ENCODE data around the gene ACP3.
"Not testable (repeated sequence)": the region's sequence is repeated elsewhere in the genome, so short reads cannot be mapped to it uniquely, and the experiment has no call there.

The ACP3 gene, protein sequence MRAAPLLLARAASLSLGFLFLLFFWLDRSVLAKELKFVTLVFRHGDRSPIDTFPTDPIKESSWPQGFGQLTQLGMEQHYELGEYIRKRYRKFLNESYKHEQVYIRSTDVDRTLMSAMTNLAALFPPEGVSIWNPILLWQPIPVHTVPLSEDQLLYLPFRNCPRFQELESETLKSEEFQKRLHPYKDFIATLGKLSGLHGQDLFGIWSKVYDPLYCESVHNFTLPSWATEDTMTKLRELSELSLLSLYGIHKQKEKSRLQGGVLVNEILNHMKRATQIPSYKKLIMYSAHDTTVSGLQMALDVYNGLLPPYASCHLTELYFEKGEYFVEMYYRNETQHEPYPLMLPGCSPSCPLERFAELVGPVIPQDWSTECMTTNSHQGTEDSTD

GRCh38 chr3:132317229-132317948, at the start of gene ACP3:
TSS of gene ACP3 (plus strand) at chr3:132317407. CDS start at chr3:132317457, 50 bp downstream.
- DNase-seq = no peak

- no peak for DNase-seq
Observed at GRCh38 chr3:132268956-132269355, 48.3 kb upstream of the ACP3 start.

DNA sequence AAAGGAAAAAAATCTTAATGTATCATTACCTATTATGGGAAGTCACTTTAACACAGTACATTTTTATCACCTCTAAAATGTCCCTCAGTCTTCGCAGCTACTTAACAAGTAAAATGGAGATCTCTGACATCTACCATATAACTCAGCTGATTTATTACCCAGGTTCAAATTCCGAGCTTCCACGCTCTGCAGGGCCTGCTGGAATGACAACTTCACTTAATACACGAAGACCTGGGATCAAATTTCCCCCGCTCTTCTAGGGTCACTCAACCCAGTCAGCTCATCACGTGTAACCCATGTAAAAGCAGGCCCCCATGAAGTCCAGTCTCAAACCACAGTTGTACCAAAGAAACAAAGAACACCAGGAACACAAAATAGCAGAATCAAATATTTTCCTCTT, 44.2 kb upstream of the ACP3 start:
- no peak for DNase-seq

- DNase-seq = no peak
Observed at GRCh38 chr3:132276228-132276906, 40.8 kb upstream of the ACP3 start.

- no peak for DNase-seq
Observed at GRCh38 chr3:132279030-132279429, 38.2 kb upstream of the ACP3 start.

DNA sequence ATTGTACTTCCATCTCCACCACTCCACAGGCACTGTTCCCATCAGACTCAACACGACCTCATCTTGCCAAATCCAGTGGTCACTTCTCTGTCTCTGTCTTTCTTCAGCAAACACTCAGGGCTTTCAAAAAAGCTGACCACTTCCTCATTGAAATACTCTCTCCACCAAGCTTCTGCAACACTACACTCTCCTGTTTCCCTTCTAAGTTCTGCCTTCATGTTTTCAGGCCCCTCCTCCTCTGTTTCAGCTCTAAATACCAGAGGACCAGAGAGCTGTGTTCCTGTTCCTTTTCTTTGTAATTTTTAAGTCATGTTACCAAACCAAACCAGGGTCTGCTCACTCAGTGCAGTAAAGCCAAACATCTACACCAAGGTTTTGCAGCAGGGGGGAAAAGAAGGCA, 33.8 kb upstream of the ACP3 start:
- DNase-seq = no peak

- no peak for DNase-seq
Observed at GRCh38 chr3:132283916-132284405, 33.2 kb upstream of the ACP3 start.

DNA sequence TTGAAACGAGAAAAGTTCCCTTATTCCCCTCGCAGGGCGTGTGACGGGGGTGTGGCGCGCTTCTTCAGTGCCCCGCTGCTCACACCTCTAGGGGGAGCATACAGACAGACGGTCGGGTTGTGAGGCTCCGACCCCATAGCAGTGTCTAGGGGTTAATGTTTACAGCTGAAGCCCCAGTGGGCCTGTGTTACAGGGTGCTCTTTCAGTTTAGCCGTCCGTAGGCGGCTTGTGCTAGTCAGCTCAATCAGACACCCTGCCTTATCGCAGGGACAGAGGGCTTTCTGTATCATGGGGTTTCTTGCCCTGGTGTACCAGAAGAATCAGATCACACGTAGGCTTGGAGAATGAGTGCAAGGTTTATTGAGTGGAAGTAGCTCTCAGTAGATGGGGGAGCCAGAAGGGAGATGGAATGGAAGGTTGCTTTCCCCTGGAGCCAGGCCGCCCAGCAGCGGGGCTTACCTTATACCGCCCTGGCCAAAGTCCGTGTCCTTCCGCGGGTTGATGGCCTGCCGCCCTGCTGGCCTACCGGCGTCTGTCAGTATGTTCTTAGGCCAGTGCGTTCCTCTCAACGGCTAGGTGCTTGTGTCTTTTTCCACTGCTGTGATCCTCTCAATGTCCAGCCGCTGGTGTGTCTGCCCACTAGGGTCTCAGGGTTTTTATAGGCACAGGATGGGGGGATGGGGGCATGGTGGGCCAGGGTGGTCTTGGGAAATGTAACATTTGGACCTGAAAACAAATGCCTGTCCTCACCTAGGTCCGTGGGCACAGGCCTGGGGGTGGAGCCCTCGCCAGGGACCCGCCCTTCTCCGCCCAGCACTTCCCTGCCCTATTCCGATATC, 32.2 kb upstream of the ACP3 start:
- no peak for DNase-seq

DNA sequence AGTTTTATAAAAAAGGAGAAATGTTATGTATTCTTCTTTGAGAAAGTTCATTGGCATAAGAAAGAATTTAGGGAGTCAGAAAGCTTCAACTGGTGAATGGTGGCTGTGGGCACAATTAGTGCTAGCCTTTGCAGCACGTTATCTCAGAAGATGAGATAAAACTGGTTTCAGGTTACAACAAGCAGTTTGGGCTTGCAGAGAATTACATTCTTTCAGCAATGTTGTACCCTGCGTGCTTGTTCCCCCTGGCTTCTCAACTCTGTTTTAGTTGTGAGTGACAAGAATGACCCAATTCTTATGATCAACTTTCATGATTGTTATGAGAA, 31.6 kb upstream of the ACP3 start:
- no peak for DNase-seq

DNA sequence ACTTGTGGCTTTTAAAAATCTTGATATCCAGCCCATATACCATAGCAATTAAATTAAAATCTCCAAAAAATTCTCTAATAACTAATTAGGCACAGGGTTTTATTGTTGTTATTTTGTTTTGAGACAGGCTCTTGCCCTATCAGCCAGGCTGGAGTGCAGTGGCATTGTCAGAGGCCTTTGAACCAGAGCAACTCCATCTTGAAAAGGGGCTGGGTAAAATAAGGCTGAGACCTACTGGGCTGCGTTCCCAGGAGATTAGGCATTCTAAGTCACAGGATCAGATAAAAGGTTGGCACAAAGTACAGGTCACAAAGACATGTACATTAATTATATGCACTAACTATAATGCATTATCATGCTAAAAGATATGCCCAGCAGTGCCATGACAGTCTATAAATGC, 31.2 kb upstream of the ACP3 start:
- DNase-seq = no peak

DNA sequence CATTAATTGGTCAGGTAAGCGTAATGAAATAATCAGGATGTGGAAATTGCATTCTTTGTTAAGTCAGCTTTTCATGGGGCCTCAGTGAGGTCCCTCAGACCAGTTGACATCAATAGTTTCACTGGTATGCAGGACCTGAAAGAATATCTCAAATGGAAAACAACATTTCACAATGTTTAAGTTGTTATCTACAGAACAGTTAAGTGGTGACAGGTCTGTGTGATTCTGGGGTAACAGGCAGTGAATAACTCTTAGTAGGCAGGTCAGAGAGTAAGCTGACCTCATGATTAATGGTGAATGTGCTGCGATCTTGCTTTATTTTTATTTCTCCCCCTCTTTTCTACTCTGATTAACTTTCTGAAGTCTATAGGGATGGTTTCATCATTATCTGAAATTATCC, 28.9 kb upstream of the ACP3 start:
- no peak for DNase-seq

DNA sequence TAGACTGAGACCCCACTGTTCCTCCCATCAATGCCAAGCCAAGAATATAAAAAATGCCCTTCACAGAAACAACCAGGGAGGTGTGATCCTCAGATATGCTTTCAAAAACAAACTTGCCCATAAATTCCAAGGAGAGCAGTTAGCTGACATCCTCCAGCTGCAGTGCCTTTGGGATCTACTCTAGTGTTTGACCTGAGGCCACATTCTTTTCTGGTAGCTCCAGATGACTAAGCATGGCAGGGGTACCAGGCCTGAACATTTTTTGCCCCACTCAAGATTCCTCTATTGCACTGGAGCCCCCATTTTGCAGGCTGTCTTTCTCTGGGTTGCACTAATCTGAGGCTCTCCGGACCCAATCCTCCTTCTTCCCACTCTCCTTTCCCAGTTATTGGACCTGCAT, 27.9 kb upstream of the ACP3 start:
- no peak for DNase-seq

- DNase-seq = no peak
Observed at GRCh38 chr3:132290833-132291232, 26.4 kb upstream of the ACP3 start.

GRCh38 chr3:132292042-132292441, 25.2 kb upstream of the ACP3 start:
- DNase-seq = no peak

DNA sequence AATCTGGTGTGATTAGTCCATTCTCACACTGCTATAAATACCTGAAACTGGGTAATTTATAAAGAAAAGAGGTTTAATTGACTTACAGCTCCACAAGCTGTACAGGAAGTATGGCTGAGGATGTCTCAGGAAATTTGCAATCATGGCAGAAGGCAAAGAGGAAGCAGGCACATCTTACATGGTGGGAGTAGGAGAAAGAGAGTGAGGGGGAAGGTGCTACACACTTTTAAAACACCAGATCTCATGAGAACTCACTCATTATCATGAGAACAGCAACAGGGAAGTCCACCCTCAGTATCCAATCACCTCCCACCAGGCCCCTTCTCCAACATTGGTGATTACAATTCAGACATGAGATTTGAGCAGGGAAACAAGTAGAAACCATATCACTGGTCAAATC, 24.0 kb upstream of the ACP3 start:
- no peak for DNase-seq

DNA sequence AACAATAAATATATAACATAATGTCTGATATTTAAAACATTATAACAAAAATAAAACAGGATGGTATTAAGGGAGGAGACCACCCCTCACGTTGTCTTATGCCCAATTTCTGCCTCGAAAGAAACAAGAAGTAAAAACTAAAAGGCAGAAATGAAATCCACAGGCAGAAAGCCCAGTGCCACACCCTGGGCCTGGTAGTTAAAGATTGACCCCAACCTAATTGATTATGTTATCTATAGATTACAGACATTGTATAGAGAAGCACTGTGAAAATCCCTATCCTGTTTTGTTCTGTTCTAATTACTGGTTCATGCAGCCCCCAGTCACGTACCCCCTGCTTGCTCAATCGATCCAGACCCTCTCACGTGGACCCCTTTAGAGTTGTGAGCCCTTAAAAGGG, 22.3 kb upstream of the ACP3 start:
- no peak for DNase-seq

- DNase-seq = not testable (repeated sequence)
Observed at GRCh38 chr3:132303336-132304201, 13.6 kb upstream of the ACP3 start.

- not testable (repeated sequence) for DNase-seq
Observed at GRCh38 chr3:132304351-132304750, 12.9 kb upstream of the ACP3 start.

- not testable (repeated sequence) for DNase-seq
Observed at GRCh38 chr3:132310057-132310456, 7.2 kb upstream of the ACP3 start.

DNA sequence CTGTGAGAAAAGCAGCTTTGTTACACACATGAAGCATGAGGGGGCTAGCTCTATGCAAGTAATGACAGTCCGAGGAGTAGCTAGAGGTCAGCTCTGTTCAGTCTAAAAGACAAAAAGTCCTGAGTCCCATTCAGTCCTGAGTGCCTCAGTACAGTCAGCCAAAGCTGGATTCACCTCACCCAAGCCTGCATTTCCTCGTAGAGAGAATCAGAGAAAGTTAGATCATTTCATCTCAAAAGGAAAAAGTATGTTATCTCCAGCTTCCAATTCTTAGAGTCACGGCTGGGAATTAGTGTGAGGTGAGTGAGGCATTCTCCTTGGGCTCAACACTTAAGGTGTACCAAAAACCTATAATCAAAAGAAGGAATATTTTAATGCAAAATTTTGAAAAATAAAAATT, 5.9 kb upstream of the ACP3 start:
- DNase-seq = no peak

- no peak for DNase-seq
Observed at GRCh38 chr3:132311841-132312240, 5.4 kb upstream of the ACP3 start.

DNA sequence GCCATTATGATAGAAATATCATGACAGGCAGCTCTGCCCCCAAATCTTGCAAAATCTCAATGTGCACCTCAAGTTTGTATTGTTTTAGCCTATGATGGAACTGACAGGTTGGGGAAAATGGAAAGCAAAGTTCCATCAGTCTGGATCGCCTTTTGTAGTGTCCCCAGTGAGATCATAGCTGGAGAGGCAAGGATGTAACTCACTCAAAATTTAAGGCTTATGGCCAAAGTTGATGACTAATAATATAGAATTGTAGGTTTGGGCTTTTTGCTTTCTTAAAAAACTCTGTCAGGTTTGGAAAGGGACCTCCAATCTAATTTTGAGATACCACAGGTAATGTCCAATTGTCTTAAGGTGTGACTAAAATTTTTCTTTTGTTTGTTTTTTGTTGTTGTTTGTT, 1.4 kb upstream of the ACP3 start:
- no peak for DNase-seq

Data from NCI-H524 treated with DMSO at 0.1 percent for 48 hours (cell line).